ENCODE data around the gene RIT2.

The RIT2 gene

GRCh38 chr18:43159926-43160325 lies 44.4 kb upstream of the RIT2 start:
- Histone ChIP-seq H3K4me3 (replicated peaks; ENCODE audit: insufficient read depth, low read length) (no peak overlapping the region), H3K27me3 (ENCODE audit: insufficient read depth, poor library complexity, severe bottlenecking) (no peaks in the 10 kb centered on the region), H3K27ac (replicated peaks) (no peak overlapping the region)
- DNase-seq (ENCODE audit: low read depth in 1 of 2, low spot score in 1 of 2) = no peak
- TF ChIP-seq REST (IDR thresholded peaks at IDR 0.05; ENCODE audit: insufficient replicate concordance, low read depth) (no peak), POLR2AphosphoS5 (IDR thresholded peaks at IDR 0.05; ENCODE audit: low read depth) (no peak), CTCF (IDR thresholded peaks at IDR 0.05; ENCODE audit: insufficient read depth, low read length) (no peak), GABPA (IDR thresholded peaks at IDR 0.05; ENCODE audit: low read depth) (no peak), SPI1 (IDR thresholded peaks at IDR 0.05; ENCODE audit: borderline replicate concordance, low read depth) (no peak)

GRCh38 chr18:43159086-43159770 lies 43.7 kb upstream of the RIT2 start:
- Histone ChIP-seq H3K27me3 (ENCODE audit: insufficient read depth, poor library complexity, severe bottlenecking) (no peaks in the 10 kb centered on the region), H3K4me3 (replicated peaks; ENCODE audit: insufficient read depth, low read length) (no peak overlapping the region), H3K27ac (replicated peaks) (no peak overlapping the region)
- no peak for DNase-seq (ENCODE audit: low read depth in 1 of 2, low spot score in 1 of 2)
- TF ChIP-seq REST (IDR thresholded peaks at IDR 0.05; ENCODE audit: insufficient replicate concordance, low read depth) = no peak

GRCh38 chr18:43158381-43158780 lies 42.9 kb upstream of the RIT2 start:
- Histone ChIP-seq H3K27me3 (ENCODE audit: insufficient read depth, poor library complexity, severe bottlenecking) (no peaks in the 10 kb centered on the region), H3K27ac (replicated peaks) (no peak overlapping the region), H3K4me3 (replicated peaks; ENCODE audit: insufficient read depth, low read length) (no peak overlapping the region)
- TF ChIP-seq SPI1 (IDR thresholded peaks at IDR 0.05; ENCODE audit: borderline replicate concordance, low read depth) (no peak), REST (IDR thresholded peaks at IDR 0.05; ENCODE audit: insufficient replicate concordance, low read depth) (no peak), CTCF (IDR thresholded peaks at IDR 0.05; ENCODE audit: insufficient read depth, low read length) (no peak), POLR2AphosphoS5 (IDR thresholded peaks at IDR 0.05; ENCODE audit: low read depth) (no peak), GABPA (IDR thresholded peaks at IDR 0.05; ENCODE audit: low read depth) (no peak)
- DNase-seq (ENCODE audit: low read depth in 1 of 2, low spot score in 1 of 2) = no peak

All from HL-60 (cell line).